ENCODE results near the gene CTTNBP2NL.

- TF ChIP-seq CTCF (IDR thresholded peaks at IDR 0.05): no peak
- TF ChIP-seq POLR2A (IDR thresholded peaks at IDR 0.05): no peak
These were observed 75.0 kb downstream of the CTTNBP2NL start for GRCh38 chr1:112470966-112471365.
